ENCODE measurements around the gene MEIOC.
"Not testable (repeated sequence)": the region's sequence is repeated elsewhere in the genome, so short reads cannot be mapped to it uniquely, and the experiment has no call there.

Gene MEIOC

GRCh38 chr17:44628243-44629188, 27.8 kb upstream of the MEIOC start:
- Histone ChIP-seq H3K36me3 (no peaks in the 10 kb centered on the region), H3K9me3 (no peaks in the 10 kb centered on the region), H3K27me3 (peaks cover 7% of the 10 kb centered on the region), H3K27ac (peak overlapping the region; percentile 28), H3K4me1 (ENCODE audit: control insufficient read depth in 1 of 2, insufficient read depth in 1 of 2, low read depth in 1 of 2, low read length in 1 of 2) (no peaks in the 10 kb centered on the region), H3K4me3 (ENCODE audit: low read depth in 1 of 2, low read length in 1 of 2) (peak overlapping the region in 1 of 2 experiments; percentile 37)
- no peak for TF ChIP-seq CTCF (IDR thresholded peaks at IDR 0.05)

DNA sequence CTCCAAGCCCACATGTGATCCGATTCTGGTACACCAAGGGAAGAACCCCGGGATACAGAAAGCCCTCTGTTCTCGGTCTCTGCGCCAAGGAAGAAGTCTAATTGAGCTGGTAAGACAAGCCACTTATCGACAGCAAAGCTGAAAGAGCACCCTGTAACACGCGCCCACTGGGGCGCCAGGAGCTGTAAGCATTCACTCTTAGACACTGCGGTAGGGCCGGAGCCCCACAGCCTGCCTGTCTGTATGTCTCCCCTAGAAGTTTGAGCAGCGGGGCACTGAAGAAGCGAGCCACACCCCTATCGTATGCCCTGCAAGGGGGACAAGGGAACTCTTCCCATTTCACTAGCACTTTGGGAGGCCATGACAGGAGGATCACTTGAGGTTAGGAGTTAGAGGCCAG, 27.0 kb upstream of the MEIOC start:
- Histone ChIP-seq H3K4me1 (ENCODE audit: control insufficient read depth in 1 of 2, insufficient read depth in 1 of 2, low read depth in 1 of 2, low read length in 1 of 2) (no peaks in the 10 kb centered on the region), H3K36me3 (no peaks in the 10 kb centered on the region), H3K4me3 (ENCODE audit: low read depth in 1 of 2, low read length in 1 of 2) (no peak overlapping the region), H3K27ac (no peak overlapping the region), H3K27me3 (peaks cover 7% of the 10 kb centered on the region), H3K9me3 (no peaks in the 10 kb centered on the region)
- TF ChIP-seq CTCF (IDR thresholded peaks at IDR 0.05) = no peak

DNA sequence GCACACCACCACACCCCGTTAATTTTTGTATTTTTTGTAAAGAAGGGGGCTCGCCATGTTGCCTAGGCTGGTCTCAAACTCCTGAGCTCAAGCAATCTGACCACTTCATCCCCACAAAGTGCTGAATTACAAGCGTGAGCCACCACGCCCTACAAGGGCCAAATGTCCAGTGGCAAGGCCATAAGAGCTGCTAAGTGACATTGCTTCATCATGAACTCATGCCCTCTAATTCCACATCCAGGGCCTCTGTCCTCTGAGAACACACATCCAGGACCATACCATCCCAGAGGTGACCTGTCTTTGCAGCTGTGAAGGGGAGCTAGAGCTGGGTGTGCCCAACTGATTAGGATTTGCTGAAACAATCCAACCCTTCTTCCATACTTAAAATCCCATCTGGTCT, 25.6 kb upstream of the MEIOC start:
- no peak for TF ChIP-seq CTCF (IDR thresholded peaks at IDR 0.05)
- peaks cover 7% of the 10 kb centered on the region for H3K27me3 ChIP-seq
- no peaks in the 10 kb centered on the region for H3K9me3 ChIP-seq
- H3K4me3 ChIP-seq (ENCODE audit: low read depth in 1 of 2, low read length in 1 of 2) = no peak overlapping the region
- no peak overlapping the region for H3K27ac ChIP-seq
- no peaks in the 10 kb centered on the region for H3K4me1 ChIP-seq (ENCODE audit: control insufficient read depth in 1 of 2, insufficient read depth in 1 of 2, low read depth in 1 of 2, low read length in 1 of 2)
- no peaks in the 10 kb centered on the region for H3K36me3 ChIP-seq

DNA sequence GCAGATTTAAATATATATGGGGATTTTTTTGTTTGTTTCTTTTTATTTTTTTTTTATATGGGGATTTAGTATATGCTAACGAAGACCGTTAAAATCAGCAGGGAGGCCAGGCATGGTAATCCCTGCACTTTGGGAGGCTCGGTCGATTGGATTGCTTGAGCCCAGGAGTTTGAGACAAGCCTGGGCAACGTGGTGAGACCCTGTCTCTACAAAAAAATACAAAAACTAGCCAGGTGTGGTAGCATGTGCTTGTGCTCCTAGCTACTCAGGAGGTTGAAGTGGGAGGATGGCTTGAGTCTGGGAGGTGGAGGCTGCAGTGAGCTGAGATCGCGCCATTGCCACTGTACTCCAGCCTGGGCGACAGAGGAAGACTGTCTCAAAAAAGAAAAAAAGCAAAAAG, 22.3 kb upstream of the MEIOC start:
- Histone ChIP-seq H3K9me3 (no peaks in the 10 kb centered on the region), H3K36me3 (no peaks in the 10 kb centered on the region), H3K27ac (no peak overlapping the region), H3K4me3 (ENCODE audit: low read depth in 1 of 2, low read length in 1 of 2) (no peak overlapping the region), H3K27me3 (peaks cover 9% of the 10 kb centered on the region), H3K4me1 (ENCODE audit: control insufficient read depth in 1 of 2, insufficient read depth in 1 of 2, low read depth in 1 of 2, low read length in 1 of 2) (no peaks in the 10 kb centered on the region)
- TF ChIP-seq CTCF (IDR thresholded peaks at IDR 0.05) = no peak

DNA sequence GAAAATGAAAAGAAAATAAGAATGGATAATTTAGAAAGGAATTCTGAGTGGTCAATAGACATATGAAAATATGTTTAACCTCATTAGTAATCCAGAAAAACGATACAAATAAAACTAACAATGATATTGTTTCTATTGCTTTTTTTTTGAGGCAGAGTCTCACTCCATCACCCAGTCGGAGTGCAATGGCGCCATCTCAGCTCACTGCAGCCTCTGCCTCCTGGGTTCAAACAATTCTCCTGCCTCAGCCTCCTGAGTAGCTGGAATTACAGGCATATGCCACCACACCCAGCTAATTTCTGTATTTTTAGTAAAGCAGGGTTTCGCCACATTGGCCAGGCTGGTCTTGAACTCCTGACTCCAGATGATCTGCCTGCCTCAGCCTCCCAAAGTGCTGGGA, 21.9 kb upstream of the MEIOC start:
- peaks cover 13% of the 10 kb centered on the region for H3K27me3 ChIP-seq
- H3K4me1 ChIP-seq (ENCODE audit: control insufficient read depth in 1 of 2, insufficient read depth in 1 of 2, low read depth in 1 of 2, low read length in 1 of 2); H3K27ac ChIP-seq; H3K36me3 ChIP-seq; H3K9me3 ChIP-seq; H3K4me3 ChIP-seq (ENCODE audit: low read depth in 1 of 2, low read length in 1 of 2): not testable (repeated sequence)

GRCh38 chr17:44636562-44636961, 19.7 kb upstream of the MEIOC start:
- H3K27ac ChIP-seq = no peak overlapping the region
- no peaks in the 10 kb centered on the region for H3K4me1 ChIP-seq (ENCODE audit: control insufficient read depth in 1 of 2, insufficient read depth in 1 of 2, low read depth in 1 of 2, low read length in 1 of 2)
- H3K4me3 ChIP-seq (ENCODE audit: low read depth in 1 of 2, low read length in 1 of 2) = no peak overlapping the region
- H3K9me3 ChIP-seq = no peaks in the 10 kb centered on the region
- H3K27me3 ChIP-seq = peaks cover 20% of the 10 kb centered on the region
- no peaks in the 10 kb centered on the region for H3K36me3 ChIP-seq
- no peak for TF ChIP-seq CTCF (IDR thresholded peaks at IDR 0.05)
